ENCODE results near the gene EIF2B2.
"Not testable (repeated sequence)": the region's sequence is repeated elsewhere in the genome, so short reads cannot be mapped to it uniquely, and the experiment has no call there.

DNA sequence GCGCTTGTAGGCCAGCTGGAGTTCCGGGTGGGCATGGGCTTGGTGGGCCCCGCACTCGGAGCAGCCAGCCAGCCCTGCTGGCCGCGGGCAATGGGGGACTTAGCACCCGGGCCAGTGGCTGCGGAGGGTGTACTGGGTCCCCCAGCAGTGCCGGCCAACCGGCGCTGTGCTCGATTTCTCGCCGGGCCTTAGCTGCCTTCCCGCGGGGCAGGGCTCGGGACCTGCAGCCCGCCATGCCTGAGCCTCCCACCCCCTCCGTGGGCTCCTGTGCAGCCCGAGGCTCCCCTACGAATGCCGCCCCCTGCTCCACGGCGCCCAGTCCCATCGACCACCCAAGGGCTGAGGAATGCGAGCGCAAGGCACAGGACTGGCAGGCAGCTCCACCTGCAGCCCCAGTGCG lies 8.5 kb upstream of the EIF2B2 start:
- TF ChIP-seq, protein P1, sequence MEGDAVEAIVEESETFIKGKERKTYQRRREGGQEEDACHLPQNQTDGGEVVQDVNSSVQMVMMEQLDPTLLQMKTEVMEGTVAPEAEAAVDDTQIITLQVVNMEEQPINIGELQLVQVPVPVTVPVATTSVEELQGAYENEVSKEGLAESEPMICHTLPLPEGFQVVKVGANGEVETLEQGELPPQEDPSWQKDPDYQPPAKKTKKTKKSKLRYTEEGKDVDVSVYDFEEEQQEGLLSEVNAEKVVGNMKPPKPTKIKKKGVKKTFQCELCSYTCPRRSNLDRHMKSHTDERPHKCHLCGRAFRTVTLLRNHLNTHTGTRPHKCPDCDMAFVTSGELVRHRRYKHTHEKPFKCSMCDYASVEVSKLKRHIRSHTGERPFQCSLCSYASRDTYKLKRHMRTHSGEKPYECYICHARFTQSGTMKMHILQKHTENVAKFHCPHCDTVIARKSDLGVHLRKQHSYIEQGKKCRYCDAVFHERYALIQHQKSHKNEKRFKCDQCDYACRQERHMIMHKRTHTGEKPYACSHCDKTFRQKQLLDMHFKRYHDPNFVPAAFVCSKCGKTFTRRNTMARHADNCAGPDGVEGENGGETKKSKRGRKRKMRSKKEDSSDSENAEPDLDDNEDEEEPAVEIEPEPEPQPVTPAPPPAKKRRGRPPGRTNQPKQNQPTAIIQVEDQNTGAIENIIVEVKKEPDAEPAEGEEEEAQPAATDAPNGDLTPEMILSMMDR (conservative IDR thresholded peaks at IDR 0.05 in 1 of 2, IDR thresholded peaks at IDR 0.05 in 1 of 2; ENCODE audit: extremely low read depth in 1 of 2, insufficient read depth in 1 of 2, low read depth in 1 of 2, low read length in 2 of 2), result not testable (repeated sequence)
- not testable (repeated sequence) for TF ChIP-seq EZH2 (IDR thresholded peaks at IDR 0.05; ENCODE audit: borderline replicate concordance, low read length)
